Glutamatergic neuron (in vitro differentiated cells): ENCODE data around the gene LAMA2. TPM values are rescaled to one million over a fixed set of nuclear protein-coding genes. Genes with fewer than 3 reads are reported as not detected.

Experiments used
- DNase-seq: peaks from one replicate; pipeline ENCODE4 v3.0.0; 2022
- H3K27ac Mint-ChIP-seq: one replicate; pipeline ENCODE4 v1.8.0; 2020; ENCODE audit warnings: mild to moderate bottlenecking, mixed read lengths, inconsistent platforms; ENCODE audit not compliant: unreplicated experiment
- H3K27me3 Mint-ChIP-seq: one replicate; pipeline ENCODE4 v1.8.0; 2020; ENCODE audit warnings: mild to moderate bottlenecking, moderate library complexity, mixed read lengths, inconsistent platforms; ENCODE audit not compliant: unreplicated experiment
- H3K36me3 Mint-ChIP-seq: one replicate; pipeline ENCODE4 v1.8.0; 2020; ENCODE audit warnings: mild to moderate bottlenecking, mixed read lengths, inconsistent platforms; ENCODE audit not compliant: unreplicated experiment
- H3K4me1 Mint-ChIP-seq: one replicate; pipeline ENCODE4 v1.8.0; 2020; ENCODE audit warnings: mild to moderate bottlenecking, low read depth, mixed read lengths, inconsistent platforms; ENCODE audit not compliant: unreplicated experiment
- H3K4me3 Mint-ChIP-seq: one replicate; pipeline ENCODE4 v1.8.0; 2020; ENCODE audit warnings: mild to moderate bottlenecking, mixed read lengths, inconsistent platforms; ENCODE audit not compliant: unreplicated experiment
- H3K9me3 Mint-ChIP-seq: one replicate; pipeline ENCODE4 v1.8.0; 2020; ENCODE audit warnings: mild to moderate bottlenecking, moderate library complexity, mixed read lengths, inconsistent platforms; ENCODE audit not compliant: unreplicated experiment
- CTCF ChIP-seq: fragments of 200-600 bp; sonication (generic); IDR thresholded peaks from one replicate; pipeline ENCODE4 v1.5.0; 2021; ENCODE audit not compliant: partially characterized antibody, unreplicated experiment
- total RNA-seq: library from RNA; stranded (reverse); fragmentation: NEBNext Ultra II Directional; extraction: Animal tissue kit (Norgen Biotek cat#: 25700); gene quantifications from one replicate; pipeline ENCODE4 v1.2.1, GENCODE V29; 2021; ENCODE audit not compliant: unreplicated experiment

The LAMA2 gene
- total RNA-seq, 1 donor from 2014 or later, result 2.4 TPM

GRCh38 chr6:128979071-128979470, 96.1 kb downstream of the LAMA2 start:
- H3K36me3 Mint-ChIP-seq, result no peaks in the 10 kb centered on the region
- H3K4me3 Mint-ChIP-seq, result no peak overlapping the region
- no peak for DNase-seq
- H3K27ac Mint-ChIP-seq, result no peak overlapping the region
- no peaks in the 10 kb centered on the region for H3K27me3 Mint-ChIP-seq
- H3K9me3 Mint-ChIP-seq, result no peaks in the 10 kb centered on the region
- no peaks in the 10 kb centered on the region for H3K4me1 Mint-ChIP-seq
- TF ChIP-seq CTCF, result no peak

GRCh38 chr6:128981716-128982115, 98.8 kb downstream of the LAMA2 start:
- no peak overlapping the region for H3K27ac Mint-ChIP-seq
- H3K36me3 Mint-ChIP-seq, result no peaks in the 10 kb centered on the region
- no peak overlapping the region for H3K4me3 Mint-ChIP-seq
- H3K27me3 Mint-ChIP-seq, result no peaks in the 10 kb centered on the region
- TF ChIP-seq CTCF, result no peak
- H3K9me3 Mint-ChIP-seq, result no peaks in the 10 kb centered on the region
- no peak for DNase-seq
- no peaks in the 10 kb centered on the region for H3K4me1 Mint-ChIP-seq

- Mint-ChIP-seq H3K27ac (no peak overlapping the region), H3K4me3 (no peak overlapping the region), H3K27me3 (peaks cover 1% of the 10 kb centered on the region), H3K36me3 (no peaks in the 10 kb centered on the region), H3K9me3 (no peaks in the 10 kb centered on the region), H3K4me1 (no peaks in the 10 kb centered on the region)
- TF ChIP-seq CTCF, result no peak
- DNase-seq, result no peak
Observed at GRCh38 chr6:128990360-128990759, 107.4 kb downstream of the LAMA2 start.

GRCh38 chr6:128990915-128991314, 108.0 kb downstream of the LAMA2 start:
- no peak for DNase-seq
- Mint-ChIP-seq H3K4me1 (no peaks in the 10 kb centered on the region), H3K36me3 (no peaks in the 10 kb centered on the region), H3K9me3 (no peaks in the 10 kb centered on the region), H3K27me3 (peaks cover 1% of the 10 kb centered on the region), H3K4me3 (no peak overlapping the region), H3K27ac (no peak overlapping the region)
- no peak for TF ChIP-seq CTCF

GRCh38 chr6:128993166-128993565, 110.2 kb downstream of the LAMA2 start:
- peaks cover 6% of the 10 kb centered on the region for H3K36me3 Mint-ChIP-seq
- no peaks in the 10 kb centered on the region for H3K4me1 Mint-ChIP-seq
- no peak for DNase-seq
- H3K9me3 Mint-ChIP-seq, result peaks cover 3% of the 10 kb centered on the region
- no peak for TF ChIP-seq CTCF
- no peak overlapping the region for H3K27ac Mint-ChIP-seq
- no peak overlapping the region for H3K4me3 Mint-ChIP-seq
- H3K27me3 Mint-ChIP-seq, result peaks cover 1% of the 10 kb centered on the region
